Neural cell (in vitro differentiated cells): ENCODE measurements around the gene TBR1. TPM values are rescaled to one million over a fixed set of nuclear protein-coding genes. Genes with fewer than 3 reads are reported as not detected.

Source experiments
- H2AFZ ChIP-seq: fragments of 200-600, 300-800 bp; sonication (generic), shearing (Covaris generic); 2 replicates; pipeline ENCODE4 v1.6.0; 2014; ENCODE audit warnings: low read depth, mild to moderate bottlenecking, antibody characterized with exemption, low read length, moderate library complexity
- H3F3A ChIP-seq: fragments of 200-600 bp; shearing (Covaris generic); 2 replicates; pipeline ENCODE4 v1.6.1; 2016; ENCODE audit warnings: mild to moderate bottlenecking, moderate library complexity, mixed read lengths, antibody characterized with exemption, low read length; ENCODE audit not compliant: insufficient read depth, poor library complexity, severe bottlenecking
- H3K27ac ChIP-seq: fragments of 200-600, 300-800 bp; sonication (generic), shearing (Covaris generic); 2 replicates; pipeline ENCODE4 v1.5.1; 2014; ENCODE audit warnings: mild to moderate bottlenecking, low read length, moderate library complexity
- H3K27me3 ChIP-seq: fragments of 300-800, 200-600 bp; sonication (generic), shearing (Covaris generic); 2 replicates; pipeline ENCODE4 v1.6.0; 2014; ENCODE audit warnings: mild to moderate bottlenecking, low read depth, low read length, moderate library complexity; ENCODE audit not compliant: insufficient read depth
- H3K36me3 ChIP-seq: fragments of 300-800, 200-600 bp; sonication (generic), shearing (Covaris generic); 2 replicates; pipeline ENCODE4 v1.5.1; 2014; ENCODE audit warnings: mild to moderate bottlenecking, antibody characterized with exemption, low read length, moderate library complexity; ENCODE audit not compliant: insufficient read depth
- H3K4me2 ChIP-seq: fragments of 300-800, 200-600 bp; sonication (generic), shearing (Covaris generic); 2 replicates; pipeline ENCODE4 v1.6.0; 2014; ENCODE audit warnings: mild to moderate bottlenecking, low read length
- H3K4me3 ChIP-seq: fragments of 300-800, 200-600 bp; sonication (generic), shearing (Covaris generic); 2 replicates; pipeline ENCODE4 v1.5.1; 2014; ENCODE audit warnings: mild to moderate bottlenecking, low read length, moderate library complexity
- H3K79me2 ChIP-seq: fragments of 200-600 bp; shearing (Covaris generic); replicated peaks from 2 replicates; pipeline ENCODE4 v1.6.0; 2014; ENCODE audit warnings: mild to moderate bottlenecking, low read length, moderate library complexity; ENCODE audit not compliant: insufficient read depth
- H3K9ac ChIP-seq: fragments of 300-800, 200-600 bp; sonication (generic), shearing (Covaris generic); 2 replicates; pipeline ENCODE4 v1.6.1; 2016; ENCODE audit warnings: mild to moderate bottlenecking, low read length, mixed read lengths
- H3K9me2 ChIP-seq: fragments of 200-600 bp; shearing (Covaris generic); 2 replicates; pipeline ENCODE4 v1.6.1; 2016; ENCODE audit warnings: mild to moderate bottlenecking, low read length, mixed read lengths; ENCODE audit not compliant: insufficient read depth
- H3K9me3 ChIP-seq: fragments of 200-600, 300-800 bp; sonication (generic), shearing (Covaris generic); 2 replicates; pipeline ENCODE4 v1.6.1; 2016; ENCODE audit warnings: mild to moderate bottlenecking, mixed run types, low read length, moderate library complexity, mixed read lengths
- H4K20me1 ChIP-seq: fragments of 200-600 bp; shearing (Covaris generic); 2 replicates; pipeline ENCODE4 v1.6.1; 2016; ENCODE audit warnings: mild to moderate bottlenecking, mixed run types; ENCODE audit not compliant: insufficient read depth
- EP300 ChIP-seq: fragments of 450-650 bp; conservative IDR thresholded peaks from 2 replicates; pipeline ENCODE4 v1.6.1; 2014; ENCODE audit warnings: antibody characterized with exemption, mild to moderate bottlenecking, moderate library complexity; ENCODE audit not compliant: poor library complexity, severe bottlenecking
- EZH2 ChIP-seq: fragments of 200-600, 300-800 bp; shearing (Covaris generic), sonication (generic); IDR thresholded peaks from 2 replicates; pipeline ENCODE4 v1.6.1; 2014; ENCODE audit warnings: antibody characterized with exemption, low read length, borderline replicate concordance, mild to moderate bottlenecking; ENCODE audit not compliant: insufficient read depth, poor library complexity, severe bottlenecking
- MXI1 ChIP-seq: fragments of 450-650 bp; conservative IDR thresholded peaks from 2 replicates; pipeline ENCODE4 v1.6.1; 2014; ENCODE audit warnings: antibody characterized with exemption, mild to moderate bottlenecking; ENCODE audit not compliant: poor library complexity, severe bottlenecking
- POLR2AphosphoS5 ChIP-seq: IDR thresholded peaks from 2 replicates; pipeline ENCODE4 v1.6.1; 2012
- RAD21 ChIP-seq: fragments of 450-650 bp; conservative IDR thresholded peaks from 2 replicates; pipeline ENCODE4 v1.6.1; 2014; ENCODE audit warnings: antibody characterized with exemption, mild to moderate bottlenecking, moderate library complexity
- SMC3 ChIP-seq: fragments of 450-650 bp; conservative IDR thresholded peaks from 2 replicates; pipeline ENCODE4 v1.6.1; 2014; ENCODE audit warnings: antibody characterized with exemption, mild to moderate bottlenecking, moderate library complexity; ENCODE audit not compliant: poor library complexity
- TAF1 ChIP-seq: IDR thresholded peaks from 2 replicates; pipeline ENCODE4 v1.6.1; 2012; ENCODE audit warnings: low read depth
- polyA plus RNA-seq: library from polyadenylated mRNA; depleted of rRNA; stranded (reverse); fragments of >200 nt; gene quantifications from 2 replicates; pipeline ENCODE4 v1.2.3, GENCODE V29; 2014
- TF ChIP-seq, protein P1 (sequence below): fragments of 450-650 bp; IDR thresholded peaks from 2 replicates; pipeline ENCODE4 v1.5.1; 2014; ENCODE audit warnings: antibody characterized with exemption, mild to moderate bottlenecking, moderate library complexity; ENCODE audit not compliant: poor library complexity, severe bottlenecking
- TF ChIP-seq, protein P2 (sequence below): IDR thresholded peaks from 2 replicates; pipeline ENCODE4 v1.6.1; 2012; ENCODE audit warnings: borderline replicate concordance

The TBR1 gene
- polyA plus RNA-seq, 1 donor from 2014 or later: 4.5 TPM

DNA sequence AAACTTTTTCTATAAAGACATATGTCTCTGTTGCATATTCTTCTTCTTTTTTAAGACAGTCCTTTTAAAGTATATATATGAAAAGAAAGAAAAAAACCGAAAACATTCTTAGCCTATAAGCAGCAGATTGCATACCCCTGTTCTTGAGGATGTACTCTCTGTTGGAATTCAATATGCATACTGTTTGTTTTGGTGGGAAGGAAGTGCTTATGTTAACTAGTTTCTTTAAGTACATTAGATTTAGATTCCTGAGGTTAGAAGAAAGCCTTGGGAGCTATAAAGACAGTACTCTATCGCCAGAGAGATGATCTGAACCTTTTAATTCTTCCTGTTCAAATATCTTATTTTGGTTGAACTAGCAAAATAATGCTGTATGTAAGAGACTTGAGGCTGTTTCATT lies 46.8 kb upstream of the TBR1 start:
- Histone ChIP-seq H3K9me3 (no peaks in the 10 kb centered on the region), H3K27me3 (no peaks in the 10 kb centered on the region), H3K4me3 (no peak overlapping the region), H3K27ac (no peak overlapping the region), H2AFZ (no peak overlapping the region), H3K9me2 (no peaks in the 10 kb centered on the region), H3K79me2 (peaks cover 12% of the 10 kb centered on the region), H3K4me2 (no peak overlapping the region), H3K36me3 (no peaks in the 10 kb centered on the region), H4K20me1 (no peaks in the 10 kb centered on the region), H3K9ac (no peak overlapping the region), H3F3A (no peaks in the 10 kb centered on the region)
- TF ChIP-seq TAF1 (no peak), EZH2 (no peak), MXI1 (no peak), POLR2AphosphoS5 (no peak), EP300 (no peak), RAD21 (no peak), SMC3 (no peak)
- TF ChIP-seq, protein P1, sequence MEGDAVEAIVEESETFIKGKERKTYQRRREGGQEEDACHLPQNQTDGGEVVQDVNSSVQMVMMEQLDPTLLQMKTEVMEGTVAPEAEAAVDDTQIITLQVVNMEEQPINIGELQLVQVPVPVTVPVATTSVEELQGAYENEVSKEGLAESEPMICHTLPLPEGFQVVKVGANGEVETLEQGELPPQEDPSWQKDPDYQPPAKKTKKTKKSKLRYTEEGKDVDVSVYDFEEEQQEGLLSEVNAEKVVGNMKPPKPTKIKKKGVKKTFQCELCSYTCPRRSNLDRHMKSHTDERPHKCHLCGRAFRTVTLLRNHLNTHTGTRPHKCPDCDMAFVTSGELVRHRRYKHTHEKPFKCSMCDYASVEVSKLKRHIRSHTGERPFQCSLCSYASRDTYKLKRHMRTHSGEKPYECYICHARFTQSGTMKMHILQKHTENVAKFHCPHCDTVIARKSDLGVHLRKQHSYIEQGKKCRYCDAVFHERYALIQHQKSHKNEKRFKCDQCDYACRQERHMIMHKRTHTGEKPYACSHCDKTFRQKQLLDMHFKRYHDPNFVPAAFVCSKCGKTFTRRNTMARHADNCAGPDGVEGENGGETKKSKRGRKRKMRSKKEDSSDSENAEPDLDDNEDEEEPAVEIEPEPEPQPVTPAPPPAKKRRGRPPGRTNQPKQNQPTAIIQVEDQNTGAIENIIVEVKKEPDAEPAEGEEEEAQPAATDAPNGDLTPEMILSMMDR: no peak
- TF ChIP-seq, protein P2, sequence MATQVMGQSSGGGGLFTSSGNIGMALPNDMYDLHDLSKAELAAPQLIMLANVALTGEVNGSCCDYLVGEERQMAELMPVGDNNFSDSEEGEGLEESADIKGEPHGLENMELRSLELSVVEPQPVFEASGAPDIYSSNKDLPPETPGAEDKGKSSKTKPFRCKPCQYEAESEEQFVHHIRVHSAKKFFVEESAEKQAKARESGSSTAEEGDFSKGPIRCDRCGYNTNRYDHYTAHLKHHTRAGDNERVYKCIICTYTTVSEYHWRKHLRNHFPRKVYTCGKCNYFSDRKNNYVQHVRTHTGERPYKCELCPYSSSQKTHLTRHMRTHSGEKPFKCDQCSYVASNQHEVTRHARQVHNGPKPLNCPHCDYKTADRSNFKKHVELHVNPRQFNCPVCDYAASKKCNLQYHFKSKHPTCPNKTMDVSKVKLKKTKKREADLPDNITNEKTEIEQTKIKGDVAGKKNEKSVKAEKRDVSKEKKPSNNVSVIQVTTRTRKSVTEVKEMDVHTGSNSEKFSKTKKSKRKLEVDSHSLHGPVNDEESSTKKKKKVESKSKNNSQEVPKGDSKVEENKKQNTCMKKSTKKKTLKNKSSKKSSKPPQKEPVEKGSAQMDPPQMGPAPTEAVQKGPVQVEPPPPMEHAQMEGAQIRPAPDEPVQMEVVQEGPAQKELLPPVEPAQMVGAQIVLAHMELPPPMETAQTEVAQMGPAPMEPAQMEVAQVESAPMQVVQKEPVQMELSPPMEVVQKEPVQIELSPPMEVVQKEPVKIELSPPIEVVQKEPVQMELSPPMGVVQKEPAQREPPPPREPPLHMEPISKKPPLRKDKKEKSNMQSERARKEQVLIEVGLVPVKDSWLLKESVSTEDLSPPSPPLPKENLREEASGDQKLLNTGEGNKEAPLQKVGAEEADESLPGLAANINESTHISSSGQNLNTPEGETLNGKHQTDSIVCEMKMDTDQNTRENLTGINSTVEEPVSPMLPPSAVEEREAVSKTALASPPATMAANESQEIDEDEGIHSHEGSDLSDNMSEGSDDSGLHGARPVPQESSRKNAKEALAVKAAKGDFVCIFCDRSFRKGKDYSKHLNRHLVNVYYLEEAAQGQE: no peak

DNA sequence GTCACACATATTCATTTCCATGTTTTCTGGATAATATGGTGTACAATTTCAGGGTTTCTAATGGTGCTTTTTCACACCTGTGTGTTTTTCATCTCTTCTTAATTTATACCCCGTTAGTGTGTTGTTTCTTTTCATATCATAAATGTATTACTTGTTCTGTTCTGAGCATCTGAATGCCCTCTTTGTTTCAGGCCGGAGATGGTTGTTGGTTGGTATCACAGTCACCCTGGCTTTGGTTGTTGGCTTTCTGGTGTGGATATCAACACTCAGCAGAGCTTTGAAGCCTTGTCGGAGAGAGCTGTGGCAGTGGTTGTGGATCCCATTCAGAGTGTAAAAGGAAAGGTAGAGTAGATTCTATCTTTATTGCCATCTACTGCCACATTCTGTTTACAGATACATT lies 45.1 kb upstream of the TBR1 start:
- peaks cover 8% of the 10 kb centered on the region for H3K79me2 ChIP-seq
- no peak for TF ChIP-seq POLR2AphosphoS5
- TF ChIP-seq RAD21: no peak
- TF ChIP-seq EP300: no peak
- TF ChIP-seq, protein P1: no peak
- no peak for TF ChIP-seq TAF1
- TF ChIP-seq MXI1: no peak
- no peak for TF ChIP-seq EZH2
- TF ChIP-seq, protein P2: no peak
- no peak for TF ChIP-seq SMC3

More for the DNA sequence above, 45.1 kb upstream of the TBR1 start:
- Histone ChIP-seq H3K9me3 (no peaks in the 10 kb centered on the region), H3K27ac (peak overlapping the region; percentile 13), H3K9me2 (no peaks in the 10 kb centered on the region), H3K4me2 (no peak overlapping the region), H2AFZ (no peak overlapping the region), H3K4me3 (no peak overlapping the region), H3K36me3 (no peaks in the 10 kb centered on the region), H4K20me1 (no peaks in the 10 kb centered on the region), H3F3A (no peaks in the 10 kb centered on the region), H3K9ac (no peak overlapping the region), H3K27me3 (no peaks in the 10 kb centered on the region)
